HL-60/S4 treated with phorbol 12-myristate 13-acetate at 8.2 ng/mL for 4 days and 3 days (cell line): Measurements from ENCODE around the gene ASF1B.
"Not testable (repeated sequence)": the region's sequence is repeated elsewhere in the genome, so short reads cannot be mapped to it uniquely, and the experiment has no call there.

Source experiments
- in situ Hi-C: fragments of 300-500 bp; cut with MboI; formaldehyde crosslinking; loops from 2 replicates; pipeline ENCODE4 v1.15.0; 2022; ENCODE audit warnings: low sequenced_read_pairs

The ASF1B gene

GRCh38 chr19:14136509-14137281, at the start of gene ASF1B:
ASF1B (minus strand) TSS chr19:14136589; CDS start chr19:14136456, 133 bp downstream.
- in situ Hi-C loops = no loop called here

GRCh38 chr19:14185691-14186090, 49.3 kb upstream of the ASF1B start:
- in situ Hi-C loops = not testable (repeated sequence)

GRCh38 chr19:14185158-14185557, 48.8 kb upstream of the ASF1B start:
- in situ Hi-C loops = no loop called here

- in situ Hi-C loops = no loop called here
These were observed 47.5 kb upstream of the ASF1B start for GRCh38 chr19:14183741-14184350.

GRCh38 chr19:14182476-14182875, 46.1 kb upstream of the ASF1B start:
- in situ Hi-C loops = no loop called here

- in situ Hi-C loops = no loop called here
These were observed 45.5 kb upstream of the ASF1B start for GRCh38 chr19:14181906-14182305.

- in situ Hi-C loops = not testable (repeated sequence)
These were observed 44.8 kb upstream of the ASF1B start for GRCh38 chr19:14181199-14181598.

GRCh38 chr19:14177496-14178074, 41.2 kb upstream of the ASF1B start:
- in situ Hi-C loops = no loop called here

GRCh38 chr19:14175351-14175792, 39.0 kb upstream of the ASF1B start:
- in situ Hi-C loops = no loop called here

- in situ Hi-C loops = no loop called here
These were observed 38.5 kb upstream of the ASF1B start for GRCh38 chr19:14174883-14175282.

GRCh38 chr19:14168993-14169392, 32.6 kb upstream of the ASF1B start:
- in situ Hi-C loops = no loop called here

- in situ Hi-C loops = no loop called here
These were observed 32.0 kb upstream of the ASF1B start for GRCh38 chr19:14168259-14168972.

- in situ Hi-C loops = no loop called here
These were observed 31.3 kb upstream of the ASF1B start for GRCh38 chr19:14167576-14168138.

- in situ Hi-C loops = no loop called here
These were observed 30.7 kb upstream of the ASF1B start for GRCh38 chr19:14166999-14167575.

GRCh38 chr19:14165990-14166830, 29.8 kb upstream of the ASF1B start:
- in situ Hi-C loops = no loop called here

GRCh38 chr19:14164724-14165493, 28.5 kb upstream of the ASF1B start:
- in situ Hi-C loops = no loop called here

- in situ Hi-C loops = no loop called here
These were observed 27.7 kb upstream of the ASF1B start for GRCh38 chr19:14164082-14164481.

GRCh38 chr19:14162871-14163297, 26.5 kb upstream of the ASF1B start:
- in situ Hi-C loops = no loop called here

- in situ Hi-C loops = no loop called here
These were observed 24.9 kb upstream of the ASF1B start for GRCh38 chr19:14161305-14161704.
